MM.1S (cell line): ENCODE measurements around the gene PACRG.

Experiments used
- DNase-seq: peaks from one replicate; pipeline ENCODE4 v3.0.0-alpha.2; 2015
- H2AFZ ChIP-seq: fragments of 300-600 bp; sonication (generic); 2 replicates; pipeline ENCODE4 v1.6.0; 2016; ENCODE audit warnings: antibody characterized with exemption, low read length
- H3F3A ChIP-seq: fragments of 300-600 bp; sonication (generic); 2 replicates; pipeline ENCODE4 v1.6.1; 2016; ENCODE audit warnings: mild to moderate bottlenecking, antibody characterized with exemption, low read length, moderate library complexity, mixed read lengths; ENCODE audit not compliant: insufficient read depth
- H3K27ac ChIP-seq: fragments of 300-600 bp; sonication (generic); 2 replicates; pipeline ENCODE4 v1.5.1; 2016; ENCODE audit warnings: mild to moderate bottlenecking, low read length
- H3K27me3 ChIP-seq: fragments of 300-600 bp; sonication (generic); replicated peaks from 2 replicates; pipeline ENCODE4 v1.6.0; 2016; ENCODE audit warnings: low read length; ENCODE audit not compliant: insufficient read depth
- H3K36me3 ChIP-seq: fragments of 300-600 bp; sonication (generic); replicated peaks from 2 replicates; pipeline ENCODE4 v1.6.1; 2016; ENCODE audit warnings: mild to moderate bottlenecking, low read length, mixed read lengths; ENCODE audit not compliant: insufficient read depth
- H3K4me1 ChIP-seq: fragments of 300-600 bp; sonication (generic); 2 replicates; pipeline ENCODE4 v1.6.1; 2016; ENCODE audit warnings: low read length, mixed read lengths
- H3K4me2 ChIP-seq: fragments of 300-600 bp; sonication (generic); 2 replicates; pipeline ENCODE4 v1.6.0; 2016; ENCODE audit warnings: low read depth, low read length
- H3K4me3 ChIP-seq: fragments of 300-600 bp; sonication (generic); 2 replicates; pipeline ENCODE4 v1.5.1; 2016; ENCODE audit warnings: low read length, mixed read lengths
- H3K79me2 ChIP-seq: fragments of 300-600 bp; sonication (generic); 2 replicates; pipeline ENCODE4 v1.6.1; 2016; ENCODE audit warnings: mixed run types, low read length, mixed read lengths
- H3K9ac ChIP-seq: fragments of 300-600 bp; sonication (generic); 2 replicates; pipeline ENCODE4 v1.6.1; 2016; ENCODE audit warnings: low read length, mixed read lengths
- H3K9me2 ChIP-seq: fragments of 300-600 bp; sonication (generic); replicated peaks from 2 replicates; pipeline ENCODE4 v1.6.1; 2016; ENCODE audit warnings: mild to moderate bottlenecking, low read length, mixed read lengths; ENCODE audit not compliant: insufficient read depth
- H3K9me3 ChIP-seq: fragments of 300-600 bp; sonication (generic); replicated peaks from 2 replicates; pipeline ENCODE4 v1.6.1; 2016; ENCODE audit warnings: mild to moderate bottlenecking, low read length, mixed read lengths; ENCODE audit not compliant: insufficient read depth
- H4K20me1 ChIP-seq: fragments of 300-600 bp; sonication (generic); 2 replicates; pipeline ENCODE4 v1.6.1; 2016; ENCODE audit warnings: mild to moderate bottlenecking, low read length, moderate library complexity, mixed read lengths; ENCODE audit not compliant: insufficient read depth
- CTCF ChIP-seq: fragments of 300-600 bp; sonication (generic); IDR thresholded peaks from 2 replicates; pipeline ENCODE4 v1.5.1; 2016; ENCODE audit warnings: antibody characterized with exemption, low read length, mixed read lengths
- EZH2 ChIP-seq: fragments of 300-600 bp; sonication (generic); optimal IDR thresholded peaks from 2 replicates; pipeline ENCODE3; 2017; ENCODE audit warnings: low read depth, mild to moderate bottlenecking, antibody characterized with exemption, low read length, mixed read lengths
- EZH2phosphoT487 ChIP-seq: fragments of 300-600 bp; sonication (generic); IDR thresholded peaks from 2 replicates; pipeline ENCODE4 v1.6.1; 2018; ENCODE audit warnings: antibody characterized with exemption, low read length

Gene PACRG

DNA sequence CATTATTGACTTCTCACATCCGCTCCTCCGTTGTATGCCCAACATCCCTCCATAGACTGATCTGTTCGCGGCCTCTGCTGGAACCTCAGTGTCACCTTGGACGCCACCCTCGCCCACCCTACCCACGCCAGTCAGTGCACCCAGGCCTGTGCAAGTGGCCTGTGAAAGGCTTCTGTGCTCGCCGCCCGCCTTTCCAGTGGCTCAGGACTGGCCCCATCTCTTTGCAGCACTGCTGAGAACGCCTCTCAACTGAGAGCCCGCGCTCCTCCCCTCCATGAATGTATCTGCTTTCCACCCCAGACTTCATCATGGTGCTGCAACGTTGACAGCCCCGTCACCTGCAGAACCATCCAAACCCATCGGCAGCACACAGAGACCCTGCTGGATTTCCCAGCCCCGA lies 459.4 kb downstream of the PACRG start:
- Histone ChIP-seq H3K4me2 (no peak overlapping the region), H3K79me2 (no peaks in the 10 kb centered on the region), H4K20me1 (no peaks in the 10 kb centered on the region), H3K27me3 (no peaks in the 10 kb centered on the region), H3K27ac (no peak overlapping the region), H3K9me3 (no peaks in the 10 kb centered on the region), H3K4me3 (no peak overlapping the region), H3F3A (no peaks in the 10 kb centered on the region), H3K4me1 (no peaks in the 10 kb centered on the region), H3K9me2 (no peaks in the 10 kb centered on the region), H3K36me3 (no peaks in the 10 kb centered on the region), H2AFZ (no peak overlapping the region), H3K9ac (no peak overlapping the region)
- no peak for DNase-seq
- no peak for TF ChIP-seq EZH2

GRCh38 chr6:163187606-163188005 lies 459.8 kb downstream of the PACRG start:
- DNase-seq = no peak
- Histone ChIP-seq H3K4me3 (no peak overlapping the region), H3K9me2 (no peaks in the 10 kb centered on the region), H3K9ac (no peak overlapping the region), H3K79me2 (no peaks in the 10 kb centered on the region), H3F3A (no peaks in the 10 kb centered on the region), H3K27ac (no peak overlapping the region), H2AFZ (no peak overlapping the region), H3K4me2 (no peak overlapping the region), H3K36me3 (no peaks in the 10 kb centered on the region), H4K20me1 (no peaks in the 10 kb centered on the region), H3K9me3 (no peaks in the 10 kb centered on the region), H3K27me3 (no peaks in the 10 kb centered on the region), H3K4me1 (no peaks in the 10 kb centered on the region)
- no peak for TF ChIP-seq CTCF
- TF ChIP-seq EZH2 = no peak
- no peak for TF ChIP-seq EZH2phosphoT487

GRCh38 chr6:163188746-163189145 lies 461.0 kb downstream of the PACRG start:
- Histone ChIP-seq H3K27me3 (no peaks in the 10 kb centered on the region), H3K4me1 (no peaks in the 10 kb centered on the region), H3K9ac (no peak overlapping the region), H3K4me3 (no peak overlapping the region), H3K27ac (no peak overlapping the region), H3K79me2 (no peaks in the 10 kb centered on the region), H2AFZ (no peak overlapping the region), H3K9me2 (no peaks in the 10 kb centered on the region), H4K20me1 (no peaks in the 10 kb centered on the region), H3K9me3 (no peaks in the 10 kb centered on the region), H3K36me3 (no peaks in the 10 kb centered on the region), H3K4me2 (no peak overlapping the region), H3F3A (no peaks in the 10 kb centered on the region)
- DNase-seq = no peak
- TF ChIP-seq EZH2phosphoT487 (no peak), EZH2 (no peak), CTCF (no peak)

GRCh38 chr6:163189609-163190008 lies 461.8 kb downstream of the PACRG start:
- TF ChIP-seq EZH2 (no peak), EZH2phosphoT487 (no peak), CTCF (no peak)
- H3K4me1 ChIP-seq = no peaks in the 10 kb centered on the region
- H3K9me2 ChIP-seq = no peaks in the 10 kb centered on the region
- no peaks in the 10 kb centered on the region for H3F3A ChIP-seq
- no peaks in the 10 kb centered on the region for H4K20me1 ChIP-seq
- H2AFZ ChIP-seq = no peak overlapping the region
- H3K27ac ChIP-seq = no peak overlapping the region
- H3K9me3 ChIP-seq = no peaks in the 10 kb centered on the region
- H3K4me3 ChIP-seq = no peak overlapping the region
- H3K27me3 ChIP-seq = no peaks in the 10 kb centered on the region
- no peak overlapping the region for H3K9ac ChIP-seq
- no peak overlapping the region for H3K4me2 ChIP-seq
- H3K36me3 ChIP-seq = no peaks in the 10 kb centered on the region
- H3K79me2 ChIP-seq = no peaks in the 10 kb centered on the region
- no peak for DNase-seq
